ENCODE data around the gene EMP3. TPM values are rescaled to one million over a fixed set of nuclear protein-coding genes. Genes with fewer than 3 reads are reported as not detected.

The EMP3 gene
- total RNA-seq, 1 donor from 2014 or later, result 32.1 TPM

DNA sequence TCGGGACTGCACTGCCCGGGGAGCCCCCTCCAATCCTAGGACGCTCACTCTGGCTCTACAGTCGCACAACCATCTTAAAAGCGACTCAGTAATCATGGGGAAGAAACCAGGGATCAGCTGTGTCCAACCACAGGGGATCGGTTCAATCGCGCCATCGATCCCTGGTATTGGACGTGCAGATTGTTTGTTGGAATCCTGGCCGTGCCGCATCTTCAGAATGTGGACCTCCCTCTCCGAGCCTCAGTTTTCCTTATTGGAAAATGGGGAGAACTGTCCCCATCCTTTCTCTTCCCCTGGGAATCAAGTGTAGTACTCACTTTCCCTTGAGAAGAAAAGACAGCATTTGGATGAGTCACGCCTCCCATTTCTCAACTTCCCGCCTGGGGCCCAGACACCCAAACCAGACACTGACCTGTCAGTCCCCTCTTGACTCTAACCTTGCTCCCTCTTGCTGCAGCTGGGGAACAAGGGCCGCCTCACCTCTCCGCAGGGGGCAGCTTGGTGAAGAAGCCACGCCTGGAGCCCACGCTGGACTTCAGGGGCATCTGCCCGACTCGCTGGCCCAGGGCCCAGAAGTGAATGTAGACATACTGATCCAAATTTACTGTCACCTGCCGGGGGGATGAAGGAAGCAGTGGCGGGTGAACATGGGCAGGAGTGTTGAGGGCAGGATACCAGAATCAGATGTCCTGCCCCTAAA is 17.6 kb downstream of the EMP3 start:
- no peak for DNase-seq
- no peaks in the 10 kb centered on the region for H3K9me3 ChIP-seq (replicated peaks)
- peaks cover 4% of the 10 kb centered on the region for H3K4me1 ChIP-seq
- H3K36me3 ChIP-seq, result peaks cover 25% of the 10 kb centered on the region
- TF ChIP-seq CTCF (IDR thresholded peaks at IDR 0.05; ENCODE audit: borderline replicate concordance), result no peak
- no peaks in the 10 kb centered on the region for H3K27me3 ChIP-seq (ENCODE audit: low read depth)
- no peak overlapping the region for H3K4me3 ChIP-seq
- intact Hi-C loops (cut with micrococcal nuclease), result no loop called here
- H3K27ac ChIP-seq (replicated peaks), result no peak overlapping the region

- Histone ChIP-seq H3K9me3 (replicated peaks) (no peaks in the 10 kb centered on the region), H3K27me3 (ENCODE audit: low read depth) (no peaks in the 10 kb centered on the region), H3K36me3 (peaks cover 25% of the 10 kb centered on the region), H3K4me1 (peaks cover 8% of the 10 kb centered on the region), H3K27ac (replicated peaks) (no peak overlapping the region), H3K4me3 (no peak overlapping the region)
- no peak for TF ChIP-seq CTCF (IDR thresholded peaks at IDR 0.05; ENCODE audit: borderline replicate concordance)
- intact Hi-C loops (cut with micrococcal nuclease), result no loop called here
- DNase-seq, result no peak
These were observed 19.5 kb downstream of the EMP3 start for GRCh38 chr19:48344892-48345291.

- H3K36me3 ChIP-seq, result peaks cover 25% of the 10 kb centered on the region
- TF ChIP-seq CTCF (IDR thresholded peaks at IDR 0.05; ENCODE audit: borderline replicate concordance), result no peak
- H3K9me3 ChIP-seq (replicated peaks), result no peaks in the 10 kb centered on the region
- intact Hi-C loops (cut with micrococcal nuclease), result no loop called here
- H3K4me1 ChIP-seq, result peaks cover 8% of the 10 kb centered on the region
- no peak for DNase-seq
- no peak overlapping the region for H3K27ac ChIP-seq (replicated peaks)
- no peaks in the 10 kb centered on the region for H3K27me3 ChIP-seq (ENCODE audit: low read depth)
- H3K4me3 ChIP-seq, result no peak overlapping the region
These were observed 20.8 kb downstream of the EMP3 start for GRCh38 chr19:48346191-48346590.

DNA sequence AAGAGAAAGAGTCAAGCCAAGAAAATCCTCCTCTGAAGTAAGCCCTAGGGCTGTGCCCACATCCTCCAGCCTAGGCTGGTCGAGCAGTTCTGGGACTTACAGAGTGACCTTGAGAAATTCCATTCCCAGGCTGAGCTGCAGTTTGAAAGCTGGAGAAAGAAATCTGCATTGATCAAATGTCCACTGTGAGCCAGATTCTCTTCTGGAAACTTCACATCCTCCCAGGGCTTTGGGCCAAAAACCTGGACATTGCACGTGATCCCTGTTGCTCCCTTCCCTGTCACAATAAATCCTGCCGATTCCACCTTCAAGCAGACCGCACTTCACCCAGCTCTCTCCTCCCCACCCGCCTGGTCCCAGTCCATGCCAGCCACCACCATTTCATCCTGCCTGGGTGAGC is 22.7 kb downstream of the EMP3 start:
- Histone ChIP-seq H3K9me3 (replicated peaks) (no peaks in the 10 kb centered on the region), H3K27ac (replicated peaks) (peak overlapping the region; percentile 39), H3K4me1 (peaks cover 8% of the 10 kb centered on the region), H3K4me3 (no peak overlapping the region), H3K27me3 (ENCODE audit: low read depth) (no peaks in the 10 kb centered on the region), H3K36me3 (peaks cover 17% of the 10 kb centered on the region)
- no peak for TF ChIP-seq CTCF (IDR thresholded peaks at IDR 0.05; ENCODE audit: borderline replicate concordance)
- intact Hi-C loops (cut with micrococcal nuclease), result no loop called here
- no peak for DNase-seq

DNA sequence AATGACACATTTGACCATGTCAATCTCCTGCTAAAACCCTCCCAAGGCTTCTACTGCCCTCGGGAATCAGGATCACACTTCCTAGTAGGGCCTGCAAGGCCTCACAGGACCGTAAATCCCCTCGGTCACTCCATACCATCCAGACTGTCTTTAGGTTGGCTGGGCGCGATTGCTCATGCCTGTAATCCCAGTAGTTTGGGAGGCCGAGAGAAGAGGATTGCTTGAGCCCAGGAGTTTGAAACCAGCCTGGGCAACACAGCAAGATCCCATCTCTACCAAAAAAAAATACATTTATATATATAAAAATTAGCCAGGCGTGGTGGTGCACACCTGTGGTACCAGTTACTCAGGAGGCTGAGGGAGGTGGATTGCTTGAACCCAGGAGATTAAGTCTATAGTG is 23.4 kb downstream of the EMP3 start:
- H3K4me3 ChIP-seq, result no peak overlapping the region
- no peaks in the 10 kb centered on the region for H3K9me3 ChIP-seq (replicated peaks)
- TF ChIP-seq CTCF (IDR thresholded peaks at IDR 0.05; ENCODE audit: borderline replicate concordance), result no peak
- no peaks in the 10 kb centered on the region for H3K27me3 ChIP-seq (ENCODE audit: low read depth)
- DNase-seq, result no peak
- H3K4me1 ChIP-seq, result peaks cover 8% of the 10 kb centered on the region
- H3K27ac ChIP-seq (replicated peaks), result no peak overlapping the region
- intact Hi-C loops (cut with micrococcal nuclease), result no loop called here
- H3K36me3 ChIP-seq, result peaks cover 10% of the 10 kb centered on the region

All from left ventricle myocardium inferior (tissue), 1 donor.